Astrocyte of the cerebellum (primary cell): ENCODE data around the gene GLRX5.

ENCODE experiments used
- DNase-seq: peaks from one replicate; pipeline ENCODE4 v3.0.0-alpha.2; 2011; ENCODE audit warnings: low read depth
- H3K4me3 ChIP-seq: 2 replicates; pipeline ENCODE4 v1.5.1; 2011; ENCODE audit warnings: mild to moderate bottlenecking, low read depth, low read length, moderate library complexity
- in situ Hi-C: cut with HindIII; loops from 2 replicates; pipeline ENCODE4 v1.10.0; 2017; ENCODE audit warnings: low sequenced_read_pairs
- TF ChIP-seq, protein P1 (sequence below): IDR thresholded peaks from 2 replicates; pipeline ENCODE4 v1.5.1; 2012; ENCODE audit warnings: low read length, low read depth, moderate library complexity, mild to moderate bottlenecking; ENCODE audit errors: missing control alignments

Gene GLRX5

GRCh38 chr14:95494456-95494855 lies 40.4 kb upstream of the GLRX5 start:
- TF ChIP-seq, protein P1, sequence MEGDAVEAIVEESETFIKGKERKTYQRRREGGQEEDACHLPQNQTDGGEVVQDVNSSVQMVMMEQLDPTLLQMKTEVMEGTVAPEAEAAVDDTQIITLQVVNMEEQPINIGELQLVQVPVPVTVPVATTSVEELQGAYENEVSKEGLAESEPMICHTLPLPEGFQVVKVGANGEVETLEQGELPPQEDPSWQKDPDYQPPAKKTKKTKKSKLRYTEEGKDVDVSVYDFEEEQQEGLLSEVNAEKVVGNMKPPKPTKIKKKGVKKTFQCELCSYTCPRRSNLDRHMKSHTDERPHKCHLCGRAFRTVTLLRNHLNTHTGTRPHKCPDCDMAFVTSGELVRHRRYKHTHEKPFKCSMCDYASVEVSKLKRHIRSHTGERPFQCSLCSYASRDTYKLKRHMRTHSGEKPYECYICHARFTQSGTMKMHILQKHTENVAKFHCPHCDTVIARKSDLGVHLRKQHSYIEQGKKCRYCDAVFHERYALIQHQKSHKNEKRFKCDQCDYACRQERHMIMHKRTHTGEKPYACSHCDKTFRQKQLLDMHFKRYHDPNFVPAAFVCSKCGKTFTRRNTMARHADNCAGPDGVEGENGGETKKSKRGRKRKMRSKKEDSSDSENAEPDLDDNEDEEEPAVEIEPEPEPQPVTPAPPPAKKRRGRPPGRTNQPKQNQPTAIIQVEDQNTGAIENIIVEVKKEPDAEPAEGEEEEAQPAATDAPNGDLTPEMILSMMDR: no peak
- no peak for DNase-seq
- in situ Hi-C loops: no loop called here
- no peak overlapping the region for H3K4me3 ChIP-seq

- TF ChIP-seq, protein P1: no peak
- DNase-seq: no peak
- H3K4me3 ChIP-seq: no peak overlapping the region
- in situ Hi-C loops: no loop called here
Measured at GRCh38 chr14:95495076-95495475, 39.8 kb upstream of the GLRX5 start.

- no peak overlapping the region for H3K4me3 ChIP-seq
- TF ChIP-seq, protein P1: no peak
- no peak for DNase-seq
- in situ Hi-C loops: no loop called here
Measured at GRCh38 chr14:95495538-95496025, 39.3 kb upstream of the GLRX5 start.

DNA sequence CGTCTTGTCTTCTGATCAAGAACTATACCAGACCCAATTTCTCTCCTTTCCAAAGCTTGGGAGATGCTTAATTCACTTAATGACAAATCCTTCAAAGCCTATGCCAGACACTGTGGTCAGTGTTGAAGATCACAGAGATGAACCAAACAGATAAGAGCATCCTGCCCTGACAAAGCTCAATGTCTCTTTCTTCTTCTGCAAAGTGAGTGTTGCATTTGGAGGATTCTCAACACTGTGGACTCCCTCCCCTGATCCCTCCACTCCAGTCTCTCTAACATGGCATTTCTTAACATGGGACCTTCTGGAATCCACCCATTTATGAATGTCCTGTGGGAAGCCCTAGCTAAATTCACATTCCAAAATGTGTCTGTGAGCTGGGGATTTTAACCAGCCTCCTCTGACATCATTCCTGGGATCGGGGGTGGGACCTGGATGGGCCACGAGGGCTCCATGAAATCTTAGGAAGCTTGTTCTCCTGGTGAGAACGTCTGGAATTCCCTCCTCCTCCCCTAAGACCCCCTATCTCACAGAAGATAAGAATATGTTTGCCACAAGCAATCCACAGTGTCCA lies 38.7 kb upstream of the GLRX5 start:
- no peak for DNase-seq
- H3K4me3 ChIP-seq: no peak overlapping the region
- TF ChIP-seq, protein P1: no peak
- in situ Hi-C loops: no loop called here

DNA sequence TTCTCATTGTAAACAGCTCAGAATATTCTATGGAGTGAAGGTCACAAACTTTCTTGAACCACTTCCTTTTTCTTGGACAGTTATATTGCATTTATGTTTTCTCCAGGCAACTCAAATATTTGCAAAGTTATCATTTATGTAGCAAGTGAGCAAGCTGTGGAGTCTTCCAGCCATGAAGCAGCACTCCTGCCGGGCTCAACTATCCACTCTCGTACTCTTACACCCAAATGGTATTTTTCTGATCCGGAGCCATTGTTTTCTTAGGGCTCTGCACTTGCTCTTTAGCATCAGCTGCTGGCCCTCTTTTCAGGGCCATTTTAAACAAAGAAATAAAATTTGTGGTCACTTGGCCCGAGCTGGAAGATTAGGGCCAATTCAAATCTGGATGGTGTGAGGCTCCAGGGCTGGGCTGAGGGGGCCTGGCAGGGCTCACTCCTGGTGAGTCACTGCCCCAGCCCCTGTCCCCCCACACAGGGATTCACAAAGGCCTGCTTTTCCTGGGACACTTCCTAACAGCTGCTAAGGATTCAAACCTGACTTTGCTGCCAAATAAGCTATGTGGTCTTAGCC lies 38.1 kb upstream of the GLRX5 start:
- TF ChIP-seq, protein P1: no peak
- in situ Hi-C loops: no loop called here
- DNase-seq: peak; percentile 81
- no peak overlapping the region for H3K4me3 ChIP-seq

GRCh38 chr14:95497561-95498011 lies 37.3 kb upstream of the GLRX5 start:
- no peak overlapping the region for H3K4me3 ChIP-seq
- no peak for DNase-seq
- in situ Hi-C loops: no loop called here
- TF ChIP-seq, protein P1: no peak
